Measurements from ENCODE around the gene MEGF11. TPM values are rescaled to one million over a fixed set of nuclear protein-coding genes. Genes with fewer than 3 reads are reported as not detected.

MEGF11 gene
- polyA plus RNA-seq, 12 donors: 0.12 to 1.6 (median 0.60) TPM; not detected in 2

GRCh38 chr15:65944404-65944803 lies 309.1 kb downstream of the MEGF11 start:
- DNase-seq: no peak

GRCh38 chr15:65942436-65942835 lies 311.1 kb downstream of the MEGF11 start:
- no peak for DNase-seq

- DNase-seq: no peak
Observed at GRCh38 chr15:65940618-65940909, 313.0 kb downstream of the MEGF11 start.

GRCh38 chr15:65939901-65940617 lies 313.5 kb downstream of the MEGF11 start:
- DNase-seq: no peak

GRCh38 chr15:65938604-65939003 lies 314.9 kb downstream of the MEGF11 start:
- no peak for DNase-seq

GRCh38 chr15:65937476-65937875 lies 316.1 kb downstream of the MEGF11 start:
- DNase-seq: no peak

GRCh38 chr15:65937054-65937453 lies 316.5 kb downstream of the MEGF11 start:
- no peak for DNase-seq

- DNase-seq: no peak
Observed at GRCh38 chr15:65936282-65936681, 317.3 kb downstream of the MEGF11 start.

- no peak for DNase-seq
Observed at GRCh38 chr15:65935391-65935790, 318.2 kb downstream of the MEGF11 start.

- no peak for DNase-seq
Observed at GRCh38 chr15:65931221-65931620, 322.3 kb downstream of the MEGF11 start.

- no peak for DNase-seq
Observed at GRCh38 chr15:65930134-65930533, 323.4 kb downstream of the MEGF11 start.

- DNase-seq: no peak
Observed at GRCh38 chr15:65929573-65929972, 324.0 kb downstream of the MEGF11 start.

- no peak for DNase-seq
Observed at GRCh38 chr15:65927545-65927944, 326.0 kb downstream of the MEGF11 start.

GRCh38 chr15:65926899-65927298 lies 326.7 kb downstream of the MEGF11 start:
- no peak for DNase-seq

- DNase-seq: no peak
Observed at GRCh38 chr15:65926459-65926858, 327.1 kb downstream of the MEGF11 start.

GRCh38 chr15:65925338-65925737 lies 328.2 kb downstream of the MEGF11 start:
- no peak for DNase-seq

- DNase-seq: no peak
Observed at GRCh38 chr15:65924004-65924403, 329.5 kb downstream of the MEGF11 start.

GRCh38 chr15:65923264-65923663 lies 330.3 kb downstream of the MEGF11 start:
- no peak for DNase-seq

GRCh38 chr15:65922621-65923020 lies 330.9 kb downstream of the MEGF11 start:
- DNase-seq: no peak

GRCh38 chr15:65921780-65922179 lies 331.8 kb downstream of the MEGF11 start:
- no peak for DNase-seq

GRCh38 chr15:65920825-65921309 lies 332.7 kb downstream of the MEGF11 start:
- no peak for DNase-seq

- no peak for DNase-seq
Observed at GRCh38 chr15:65920121-65920520, 333.4 kb downstream of the MEGF11 start.

GRCh38 chr15:65919353-65919752 lies 334.2 kb downstream of the MEGF11 start:
- DNase-seq: no peak

GRCh38 chr15:65918945-65919344 lies 334.6 kb downstream of the MEGF11 start:
- no peak for DNase-seq

Data from muscle of arm (tissue), 12 donors.